Measurements from ENCODE around the gene ENOPH1. TPM values are rescaled to one million over a fixed set of nuclear protein-coding genes. Genes with fewer than 3 reads are reported as not detected.
A peak's percentile ranks its signal among the peaks of the same experiment; 100 is the strongest.

The ENOPH1 gene
- total and polyA plus RNA-seq, 3 donors from 2014 or later = 13.9 to 20.8 (median 19.9) TPM

- Histone ChIP-seq H3K4me3 (no peak overlapping the region), H3K9me3 (no peaks in the 10 kb centered on the region), H3K36me3 (ENCODE audit: low read depth, missing control alignments) (no peaks in the 10 kb centered on the region), H3K27ac (no peak overlapping the region), H3K4me1 (peaks cover 9% of the 10 kb centered on the region), H3K27me3 (no peaks in the 10 kb centered on the region)
- no peak for TF ChIP-seq CTCF (IDR thresholded peaks at IDR 0.05)
- no peak for TF ChIP-seq POLR2A (IDR thresholded peaks at IDR 0.05)
- intact Hi-C loops (cut with DNase I; ENCODE audit: low total_unique reads) = no loop called here
- 73 to 78% methylated on average over 7 of the region's 7 CpGs for WGBS, 2 donors
- DNase-seq = no peak
These were observed 6.9 kb upstream of the ENOPH1 start for GRCh38 chr4:82423245-82424054.

GRCh38 chr4:82425478-82425877, 4.9 kb upstream of the ENOPH1 start:
- Histone ChIP-seq H3K36me3 (ENCODE audit: low read depth, missing control alignments) (no peaks in the 10 kb centered on the region), H3K9me3 (no peaks in the 10 kb centered on the region), H3K4me3 (no peak overlapping the region), H3K4me1 (peaks cover 9% of the 10 kb centered on the region), H3K27me3 (no peaks in the 10 kb centered on the region), H3K27ac (no peak overlapping the region)
- 83 to 90% methylated on average over 10 of the region's 10 CpGs for WGBS, 2 donors
- TF ChIP-seq CTCF (IDR thresholded peaks at IDR 0.05) (no peak), POLR2A (IDR thresholded peaks at IDR 0.05) (no peak)
- no peak for DNase-seq
- intact Hi-C loops (cut with DNase I; ENCODE audit: low total_unique reads) = no loop called here

- Histone ChIP-seq H3K27ac (peak overlapping the region; percentile 98 to 99), H3K36me3 (ENCODE audit: low read depth, missing control alignments) (no peaks in the 10 kb centered on the region), H3K4me3 (peak overlapping the region; percentile 98), H3K4me1 (peaks cover 9% of the 10 kb centered on the region), H3K27me3 (no peaks in the 10 kb centered on the region), H3K9me3 (no peaks in the 10 kb centered on the region)
- WGBS, 2 donors = 0 to 1% methylated on average over 14 of the region's 14 CpGs
- no peak for TF ChIP-seq POLR2A (IDR thresholded peaks at IDR 0.05)
- no peak for DNase-seq
- intact Hi-C loops (cut with DNase I; ENCODE audit: low total_unique reads) = no loop called here
These were observed 1.8 kb upstream of the ENOPH1 start for GRCh38 chr4:82428526-82428968.

- TF ChIP-seq CTCF (IDR thresholded peaks at IDR 0.05) (peak; percentile 92 to 98 (median 96)), POLR2A (IDR thresholded peaks at IDR 0.05) (peak; percentile 6)
- H3K4me1 ChIP-seq = peaks cover 9% of the 10 kb centered on the region
- WGBS, 2 donors = 0 to 1% methylated on average over 48 to 83 of the region's 83 CpGs
These were observed 1.2 kb upstream of the ENOPH1 start for GRCh38 chr4:82428969-82429727.

GRCh38 chr4:82429728-82430192, 630 bp upstream of the ENOPH1 start:
- no peaks in the 10 kb centered on the region for H3K27me3 ChIP-seq
- H3K4me1 ChIP-seq = peaks cover 9% of the 10 kb centered on the region
- no peaks in the 10 kb centered on the region for H3K9me3 ChIP-seq
- WGBS, 2 donors = 0% methylated on average over 7 to 34 of the region's 58 CpGs
- peak overlapping the region; percentile 98 for H3K4me3 ChIP-seq
- TF ChIP-seq POLR2A (IDR thresholded peaks at IDR 0.05) (no peak), CTCF (IDR thresholded peaks at IDR 0.05) (no peak)
- no peak for DNase-seq
- H3K27ac ChIP-seq = peak overlapping the region; percentile 98 to 99
- H3K36me3 ChIP-seq (ENCODE audit: low read depth, missing control alignments) = no peaks in the 10 kb centered on the region
- intact Hi-C loops (cut with DNase I; ENCODE audit: low total_unique reads) = loop anchor here (5.0 kb wide), 1 partner anchor 57 kb away; the partner anchor contains the start of gene HNRNPD

More at GRCh38 chr4:82428969-82429727, 1.2 kb upstream of the ENOPH1 start:
- H3K27ac ChIP-seq = peak overlapping the region; percentile 98 to 99
- H3K36me3 ChIP-seq (ENCODE audit: low read depth, missing control alignments) = no peaks in the 10 kb centered on the region
- peak overlapping the region; percentile 98 for H3K4me3 ChIP-seq
- intact Hi-C loops (cut with DNase I; ENCODE audit: low total_unique reads) = no loop called here
- no peaks in the 10 kb centered on the region for H3K27me3 ChIP-seq
- peak; percentile 93 for DNase-seq
- H3K9me3 ChIP-seq = no peaks in the 10 kb centered on the region
